Measurements from ENCODE around the gene USH2A. TPM values are rescaled to one million over a fixed set of nuclear protein-coding genes. Genes with fewer than 3 reads are reported as not detected.

The USH2A gene
- total RNA-seq, 6 experiments from 2014 or later, result 0.19 to 1.8 (median 0.81) TPM

DNA sequence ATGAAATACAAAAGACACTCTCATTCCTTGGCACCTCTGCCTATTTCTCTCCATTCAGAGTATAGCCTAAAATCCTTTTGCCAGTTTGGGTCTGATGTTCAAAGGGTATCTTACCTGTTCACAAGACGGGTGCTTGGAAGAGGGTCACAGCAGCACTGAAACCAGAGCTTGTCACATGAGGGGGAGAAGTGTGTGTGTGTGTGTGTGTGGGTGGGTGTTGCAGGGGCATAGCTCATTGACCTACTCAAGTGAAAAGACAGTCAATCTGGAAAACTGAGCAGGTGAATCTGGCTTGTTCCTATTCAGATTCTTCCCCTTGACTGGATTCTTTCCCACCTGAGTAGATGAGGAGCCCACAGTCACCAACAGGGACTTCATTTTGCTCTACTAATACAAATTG, 792.2 kb downstream of the USH2A start:
- Histone ChIP-seq H3K36me3 (no peaks in the 10 kb centered on the region), H3K9me3 (no peaks in the 10 kb centered on the region), H3K27ac (no peak overlapping the region), H3K27me3 (no peaks in the 10 kb centered on the region), H3K4me3 (no peak overlapping the region), H3K4me1 (peaks cover 0 to 29% (median 6%) of the 10 kb centered on the region in 4 donors)
- intact Hi-C loops (cut with DNase I), result no loop called here
- 40% methylated on average over 1 of the region's 1 CpG for WGBS (ENCODE audit: insufficient coverage, low coverage, low lambda C conversion rate, missing lambda C conversion rate)
- TF ChIP-seq POLR2A (IDR thresholded peaks at IDR 0.05), result no peak
- TF ChIP-seq, protein P1, sequence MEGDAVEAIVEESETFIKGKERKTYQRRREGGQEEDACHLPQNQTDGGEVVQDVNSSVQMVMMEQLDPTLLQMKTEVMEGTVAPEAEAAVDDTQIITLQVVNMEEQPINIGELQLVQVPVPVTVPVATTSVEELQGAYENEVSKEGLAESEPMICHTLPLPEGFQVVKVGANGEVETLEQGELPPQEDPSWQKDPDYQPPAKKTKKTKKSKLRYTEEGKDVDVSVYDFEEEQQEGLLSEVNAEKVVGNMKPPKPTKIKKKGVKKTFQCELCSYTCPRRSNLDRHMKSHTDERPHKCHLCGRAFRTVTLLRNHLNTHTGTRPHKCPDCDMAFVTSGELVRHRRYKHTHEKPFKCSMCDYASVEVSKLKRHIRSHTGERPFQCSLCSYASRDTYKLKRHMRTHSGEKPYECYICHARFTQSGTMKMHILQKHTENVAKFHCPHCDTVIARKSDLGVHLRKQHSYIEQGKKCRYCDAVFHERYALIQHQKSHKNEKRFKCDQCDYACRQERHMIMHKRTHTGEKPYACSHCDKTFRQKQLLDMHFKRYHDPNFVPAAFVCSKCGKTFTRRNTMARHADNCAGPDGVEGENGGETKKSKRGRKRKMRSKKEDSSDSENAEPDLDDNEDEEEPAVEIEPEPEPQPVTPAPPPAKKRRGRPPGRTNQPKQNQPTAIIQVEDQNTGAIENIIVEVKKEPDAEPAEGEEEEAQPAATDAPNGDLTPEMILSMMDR (IDR thresholded peaks at IDR 0.05), result no peak
- ATAC-seq (no peak), DNase-seq (no peak)

DNA sequence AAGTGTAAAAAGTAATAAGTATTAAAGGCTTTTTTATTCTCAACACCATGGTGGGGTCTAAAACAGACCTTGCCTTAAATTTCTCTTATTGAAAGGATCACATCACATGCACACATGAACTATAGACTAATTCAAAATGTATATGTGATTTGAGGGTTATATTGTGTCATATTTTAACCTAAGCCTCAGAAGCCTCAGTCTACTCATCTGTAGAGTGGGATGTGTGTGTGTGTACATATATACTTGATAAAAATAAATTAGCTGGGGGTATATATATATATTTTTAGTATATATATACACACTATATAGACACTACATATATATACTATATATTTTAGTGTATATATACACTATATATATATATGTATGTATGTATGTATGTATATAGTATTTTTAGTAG, 797.3 kb downstream of the USH2A start:
- no peak for TF ChIP-seq POLR2A (IDR thresholded peaks at IDR 0.05)
- TF ChIP-seq, protein P1 (IDR thresholded peaks at IDR 0.05), result no peak
- no peak for DNase-seq
- H3K4me3 ChIP-seq, result no peak overlapping the region
- H3K9me3 ChIP-seq, result no peaks in the 10 kb centered on the region
- intact Hi-C loops (cut with DNase I), result no loop called here
- ATAC-seq, result no peak
- peaks cover 0 to 5% (median 0%) of the 10 kb centered on the region in 4 donors for H3K4me1 ChIP-seq
- no peak overlapping the region for H3K27ac ChIP-seq
- H3K36me3 ChIP-seq, result peaks cover 0 to 32% (median under 1%) of the 10 kb centered on the region in 4 donors
- no peaks in the 10 kb centered on the region for H3K27me3 ChIP-seq

DNA sequence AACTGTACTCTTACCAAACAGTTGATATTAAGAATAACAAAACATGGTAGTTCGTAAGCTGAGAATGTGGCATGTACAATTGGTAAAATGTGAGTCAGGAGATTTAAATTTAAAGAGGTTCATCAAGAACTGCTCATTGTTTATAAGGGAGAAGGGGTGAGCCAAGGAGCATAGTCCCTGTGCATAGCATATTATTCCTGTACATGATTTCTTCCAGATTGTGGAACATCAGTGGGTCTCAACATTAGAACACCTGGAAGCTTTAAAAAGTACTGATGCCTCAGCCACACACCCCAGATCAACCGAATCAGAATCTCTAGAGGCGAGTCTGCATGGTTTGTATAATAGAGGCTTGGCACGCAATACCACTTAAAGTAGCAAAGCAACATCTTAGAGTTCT, 800.1 kb downstream of the USH2A start:
- no peak for DNase-seq
- H3K27me3 ChIP-seq, result no peaks in the 10 kb centered on the region
- H3K9me3 ChIP-seq, result no peaks in the 10 kb centered on the region
- no peak overlapping the region for H3K27ac ChIP-seq
- no peaks in the 10 kb centered on the region for H3K4me1 ChIP-seq
- no peak for TF ChIP-seq POLR2A (IDR thresholded peaks at IDR 0.05)
- TF ChIP-seq, protein P1 (IDR thresholded peaks at IDR 0.05), result no peak
- peaks cover 0 to 46% (median 13%) of the 10 kb centered on the region in 4 donors for H3K36me3 ChIP-seq
- WGBS (ENCODE audit: insufficient coverage, low coverage, low lambda C conversion rate, missing lambda C conversion rate), result 91% methylated on average over 4 of the region's 4 CpGs
- intact Hi-C loops (cut with DNase I), result no loop called here
- H3K4me3 ChIP-seq, result no peak overlapping the region
- ATAC-seq, result no peak

DNA sequence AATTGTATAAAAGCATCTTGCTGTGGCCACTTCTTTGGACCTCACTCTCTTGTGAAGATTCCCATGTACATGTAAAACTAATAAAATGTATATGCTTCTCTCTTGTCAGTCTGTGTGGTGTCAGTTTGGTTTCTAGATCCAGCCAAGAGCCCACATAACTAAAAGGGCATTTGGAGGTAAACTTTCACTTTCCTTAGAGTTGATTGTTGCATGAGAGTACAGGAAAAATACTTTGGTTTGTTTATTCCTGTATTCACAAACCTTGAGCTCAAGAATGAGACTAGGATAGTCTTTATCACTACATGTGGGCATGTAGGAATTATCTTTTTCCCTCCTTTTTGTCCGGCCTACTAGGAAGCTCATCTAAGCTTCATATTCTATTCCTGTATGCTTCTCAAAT, 805.3 kb downstream of the USH2A start:
- Histone ChIP-seq H3K27ac (no peak overlapping the region), H3K36me3 (peaks cover 0 to 29% (median 13%) of the 10 kb centered on the region in 4 donors), H3K9me3 (no peaks in the 10 kb centered on the region), H3K4me3 (no peak overlapping the region), H3K4me1 (peaks cover 0 to 4% (median 2%) of the 10 kb centered on the region in 4 donors), H3K27me3 (no peaks in the 10 kb centered on the region)
- DNase-seq (no peak), ATAC-seq (peak; percentile 44 to 78 (median 57))
- intact Hi-C loops (cut with DNase I), result no loop called here
- TF ChIP-seq, protein P1 (IDR thresholded peaks at IDR 0.05), result no peak
- TF ChIP-seq POLR2A (IDR thresholded peaks at IDR 0.05), result no peak
- 42% methylated on average over 1 of the region's 1 CpG for WGBS (ENCODE audit: insufficient coverage, low coverage, low lambda C conversion rate, missing lambda C conversion rate)

GRCh38 chr1:215612391-215612790, 810.9 kb downstream of the USH2A start:
- WGBS (ENCODE audit: insufficient coverage, low coverage, low lambda C conversion rate, missing lambda C conversion rate), result 49% methylated on average over 3 of the region's 3 CpGs
- peaks cover 0 to 9% (median 4%) of the 10 kb centered on the region in 4 donors for H3K36me3 ChIP-seq

More at GRCh38 chr1:215612391-215612790, 810.9 kb downstream of the USH2A start:
- no peak for ATAC-seq
- Histone ChIP-seq H3K9me3 (no peaks in the 10 kb centered on the region), H3K27ac (no peak overlapping the region), H3K4me3 (no peak overlapping the region), H3K4me1 (peaks cover 0 to 27% (median 11%) of the 10 kb centered on the region in 4 donors), H3K27me3 (no peaks in the 10 kb centered on the region)
- DNase-seq, result no peak
- TF ChIP-seq POLR2A (IDR thresholded peaks at IDR 0.05), result no peak
- TF ChIP-seq, protein P1 (IDR thresholded peaks at IDR 0.05), result no peak
- intact Hi-C loops (cut with DNase I), result no loop called here
